ENCODE results near the gene MYO1C. TPM values are rescaled to one million over a fixed set of nuclear protein-coding genes. Genes with fewer than 3 reads are reported as not detected.

Gene MYO1C
- total and polyA plus RNA-seq, 9 of the 15 experiments (the other 6 are each of a cell fraction or from before 2014, with no cell fraction given): 0.46 to 32.5 (median 11.6) TPM

DNA sequence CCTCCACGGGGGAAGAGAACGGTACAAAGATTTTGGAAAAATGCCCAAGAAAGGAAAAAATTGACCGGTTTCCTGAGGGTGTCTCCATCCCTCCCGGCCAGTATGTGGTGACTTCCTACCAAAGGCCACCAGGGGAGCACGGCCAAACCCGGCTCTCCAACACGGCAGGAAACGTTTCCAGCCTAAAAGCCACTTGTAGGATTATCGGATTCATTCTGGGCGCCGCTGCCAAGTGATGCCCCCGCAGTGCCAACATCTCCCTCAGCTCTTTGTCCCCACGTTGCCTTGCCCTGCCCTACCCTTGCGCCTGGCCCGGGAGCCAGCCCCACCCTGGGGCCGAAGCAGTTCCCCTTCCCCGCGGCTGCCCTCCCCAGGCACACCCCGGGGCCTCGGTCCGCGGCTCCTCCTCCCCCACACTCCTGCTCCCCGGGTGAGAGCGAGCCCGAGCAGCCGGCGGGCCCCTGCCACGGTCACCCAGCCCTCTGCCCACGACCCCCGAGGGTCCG lies 37.1 kb downstream of the MYO1C start:
- peak; percentile 54 to 68 (median 58) for DNase-seq (ENCODE audit: extremely low read depth in 1 of 4, low spot score in 3 of 4)
- Histone ChIP-seq H3K4me3 (peak overlapping the region; percentile 97), H3K9me1 (ENCODE audit: control insufficient read depth, insufficient read depth, low read length) (no peaks in the 10 kb centered on the region), H3K27me3 (ENCODE audit: control insufficient read depth in 2 of 2, insufficient read depth in 2 of 2, low read length in 2 of 2) (no peaks in the 10 kb centered on the region), H3K79me2 (ENCODE audit: control insufficient read depth, insufficient read depth, low read length) (peaks cover 55% of the 10 kb centered on the region), H3K4me2 (ENCODE audit: insufficient read depth, low read length) (peak overlapping the region; percentile 89), H3K9me3 (replicated peaks; ENCODE audit: control insufficient read depth, insufficient read depth, low read depth, low read length) (no peaks in the 10 kb centered on the region), H3K4me1 (replicated peaks in 1 of 2; ENCODE audit: control insufficient read depth in 2 of 2, insufficient read depth in 2 of 2, low read length in 2 of 2) (peaks cover 13 to 20% of the 10 kb centered on the region in 2 experiments), H3K27ac (ENCODE audit: extremely low read depth, low read depth, low read length) (peak overlapping the region; percentile 86), H4K20me1 (replicated peaks; ENCODE audit: control insufficient read depth, insufficient read depth, low read length) (peaks cover 17% of the 10 kb centered on the region), H2AFZ (ENCODE audit: low read depth, low read length) (peak overlapping the region; percentile 77; the same call in 1 of the 2 replicates), H3K36me3 (ENCODE audit: control insufficient read depth, insufficient read depth, low read length) (peaks cover 23% of the 10 kb centered on the region; the same call in 2 of the 3 replicates), H3K9ac (ENCODE audit: insufficient read depth in 1 of 2, low read depth in 2 of 2, low read length in 2 of 2) (peak overlapping the region; percentile 89 to 98)
- CTCF ChIA-PET (ENCODE audit: low intra/inter-chr PET ratio): interaction anchor here (1.2 kb wide), 1 partner anchor 91 kb away, joined by 5 read pairs; no protein-coding TSS in a partner anchor
- POLR2A ChIA-PET: interaction anchor here (0.5 to 1.0 kb wide), 5 partner anchors 9 to 295 kb away, joined by 3 to 5 read pairs (median 4); no protein-coding TSS in a partner anchor
- ATAC-seq: peak; percentile 77
- WGBS (ENCODE audit: insufficient coverage, low coverage, missing lambda C conversion rate): under 1% methylated on average over 24 of the region's 31 CpGs
- FAIRE-seq: no peak
- in situ Hi-C loops (cut with MboI): no loop called here
- intact Hi-C loops (cut with micrococcal nuclease): loop anchor here (2.0 to 10.0 kb wide), 2 partner anchors 59 to 91 kb away; partner anchors contain the start of gene INPP5K
- BruUV-seq (replicated peaks): no TSS peak
- TF ChIP-seq, protein P1, sequence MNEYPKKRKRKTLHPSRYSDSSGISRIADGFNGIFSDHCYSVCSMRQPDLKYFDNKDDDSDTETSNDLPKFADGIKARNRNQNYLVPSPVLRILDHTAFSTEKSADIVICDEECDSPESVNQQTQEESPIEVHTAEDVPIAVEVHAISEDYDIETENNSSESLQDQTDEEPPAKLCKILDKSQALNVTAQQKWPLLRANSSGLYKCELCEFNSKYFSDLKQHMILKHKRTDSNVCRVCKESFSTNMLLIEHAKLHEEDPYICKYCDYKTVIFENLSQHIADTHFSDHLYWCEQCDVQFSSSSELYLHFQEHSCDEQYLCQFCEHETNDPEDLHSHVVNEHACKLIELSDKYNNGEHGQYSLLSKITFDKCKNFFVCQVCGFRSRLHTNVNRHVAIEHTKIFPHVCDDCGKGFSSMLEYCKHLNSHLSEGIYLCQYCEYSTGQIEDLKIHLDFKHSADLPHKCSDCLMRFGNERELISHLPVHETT (CRISPR knock-in tag; conservative IDR thresholded peaks at IDR 0.05 in 1 of 2, IDR thresholded peaks at IDR 0.05 in 1 of 2): peak in 1 of 2 experiments; percentile 30; a peak in 1 of 4 replicates
- TF ChIP-seq, protein P2, sequence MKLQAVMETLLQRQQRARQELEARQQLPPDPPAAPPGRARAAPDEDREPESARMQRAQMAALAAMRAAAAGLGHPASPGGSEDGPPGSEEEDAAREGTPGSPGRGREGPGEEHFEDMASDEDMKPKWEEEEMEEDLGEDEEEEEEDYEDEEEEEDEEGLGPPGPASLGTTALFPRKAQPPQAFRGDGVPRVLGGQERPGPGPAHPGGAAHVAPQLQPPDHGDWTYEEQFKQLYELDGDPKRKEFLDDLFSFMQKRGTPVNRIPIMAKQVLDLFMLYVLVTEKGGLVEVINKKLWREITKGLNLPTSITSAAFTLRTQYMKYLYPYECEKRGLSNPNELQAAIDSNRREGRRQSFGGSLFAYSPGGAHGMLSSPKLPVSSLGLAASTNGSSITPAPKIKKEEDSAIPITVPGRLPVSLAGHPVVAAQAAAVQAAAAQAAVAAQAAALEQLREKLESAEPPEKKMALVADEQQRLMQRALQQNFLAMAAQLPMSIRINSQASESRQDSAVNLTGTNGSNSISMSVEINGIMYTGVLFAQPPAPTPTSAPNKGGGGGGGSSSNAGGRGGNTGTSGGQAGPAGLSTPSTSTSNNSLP (IDR thresholded peaks at IDR 0.05; ENCODE audit: borderline replicate concordance, low read depth, low read length): no peak
- TF ChIP-seq, protein P3, sequence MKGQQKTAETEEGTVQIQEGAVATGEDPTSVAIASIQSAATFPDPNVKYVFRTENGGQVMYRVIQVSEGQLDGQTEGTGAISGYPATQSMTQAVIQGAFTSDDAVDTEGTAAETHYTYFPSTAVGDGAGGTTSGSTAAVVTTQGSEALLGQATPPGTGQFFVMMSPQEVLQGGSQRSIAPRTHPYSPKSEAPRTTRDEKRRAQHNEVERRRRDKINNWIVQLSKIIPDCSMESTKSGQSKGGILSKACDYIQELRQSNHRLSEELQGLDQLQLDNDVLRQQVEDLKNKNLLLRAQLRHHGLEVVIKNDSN (CRISPR knock-in tag; IDR thresholded peaks at IDR 0.05): no peak
- TF ChIP-seq CREM (IDR thresholded peaks at IDR 0.05; ENCODE audit: low read depth): 0 out of 2 replicates have a peak, but pooled peaks have one; percentile 4
- TF ChIP-seq FOXM1 (IDR thresholded peaks at IDR 0.05; ENCODE audit: low read depth): no peak
- TF ChIP-seq FOXM1 (CRISPR knock-in tag; IDR thresholded peaks at IDR 0.05; ENCODE audit: low read depth): 0 out of 2 replicates have a peak, but pooled peaks have one; percentile 44
- TF ChIP-seq, protein P4, sequence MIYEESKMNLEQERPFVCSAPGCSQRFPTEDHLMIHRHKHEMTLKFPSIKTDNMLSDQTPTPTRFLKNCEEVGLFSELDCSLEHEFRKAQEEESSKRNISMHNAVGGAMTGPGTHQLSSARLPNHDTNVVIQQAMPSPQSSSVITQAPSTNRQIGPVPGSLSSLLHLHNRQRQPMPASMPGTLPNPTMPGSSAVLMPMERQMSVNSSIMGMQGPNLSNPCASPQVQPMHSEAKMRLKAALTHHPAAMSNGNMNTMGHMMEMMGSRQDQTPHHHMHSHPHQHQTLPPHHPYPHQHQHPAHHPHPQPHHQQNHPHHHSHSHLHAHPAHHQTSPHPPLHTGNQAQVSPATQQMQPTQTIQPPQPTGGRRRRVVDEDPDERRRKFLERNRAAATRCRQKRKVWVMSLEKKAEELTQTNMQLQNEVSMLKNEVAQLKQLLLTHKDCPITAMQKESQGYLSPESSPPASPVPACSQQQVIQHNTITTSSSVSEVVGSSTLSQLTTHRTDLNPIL (CRISPR knock-in tag; IDR thresholded peaks at IDR 0.05): no peak
- peak; percentile 22; the same call in 1 of the 2 replicates for TF ChIP-seq SPI1 (IDR thresholded peaks at IDR 0.05; ENCODE audit: borderline replicate concordance, low read depth, low read length)
- TF ChIP-seq YBX1 (IDR thresholded peaks at IDR 0.05): no peak
- no peak for TF ChIP-seq PML (IDR thresholded peaks at IDR 0.05; ENCODE audit: low read length)
- no peak for TF ChIP-seq TAF15 (IDR thresholded peaks at IDR 0.05; ENCODE audit: low read depth, low read length)
- TF ChIP-seq POLR3A (IDR thresholded peaks at IDR 0.05; ENCODE audit: borderline replicate concordance, extremely low read depth, insufficient read depth, insufficient read length): no peak
- no peak for TF ChIP-seq ADNP (tag; IDR thresholded peaks at IDR 0.05)
- no peak for TF ChIP-seq POLR2A (conservative IDR thresholded peaks at IDR 0.05)
